H1 (cell line): Measurements from ENCODE around the gene CENPX. TPM values are rescaled to one million over a fixed set of nuclear protein-coding genes. Genes with fewer than 3 reads are reported as not detected.

Experiments
- ASH2L ChIP-seq: fragments of 200-600, 300-600 bp; sonication (generic); IDR thresholded peaks from one replicate; pipeline ENCODE4 v1.7.1; 2017; ENCODE audit warnings: low read length
- BCL11A ChIP-seq, 2 experiments: IDR thresholded peaks; one replicate each; pipeline ENCODE4 v1.6.1; 2011; ENCODE audit warnings: low read depth in 2 of 2, low read length in 2 of 2, mild to moderate bottlenecking in 2 of 2
- CBX5 ChIP-seq: fragments of 300-800, 300-1000 bp; sonication (generic); IDR thresholded peaks from 2 replicates; pipeline ENCODE4 v1.7.1; 2016; ENCODE audit warnings: antibody characterized with exemption, low read length, low read depth
- CHD7 ChIP-seq: fragments of 300-600 bp; sonication (generic); IDR thresholded peaks from 2 replicates; pipeline ENCODE4 v1.7.1; 2012; ENCODE audit warnings: low read length, moderate library complexity, mild to moderate bottlenecking, inconsistent platforms; ENCODE audit not compliant: insufficient replicate concordance
- EP300 ChIP-seq, 2 experiments: IDR thresholded peaks; 1 replicate in 1 of 2; 2 replicates in 1 of 2; pipeline ENCODE4 v1.6.1; 2011 to 2012; ENCODE audit warnings: low read depth in 2 of 2, low read length in 2 of 2, mild to moderate bottlenecking in 2 of 2, borderline replicate concordance in 1 of 2, inconsistent platforms in 1 of 2, moderate library complexity in 1 of 2
- JUN ChIP-seq: IDR thresholded peaks from 2 replicates; pipeline ENCODE4 v1.6.1; 2011; ENCODE audit warnings: low read depth, mild to moderate bottlenecking, improper control_type of control experiment, low read length
- KDM1A ChIP-seq: fragments of 200-600, 300-600 bp; sonication (generic); IDR thresholded peaks from 2 replicates; pipeline ENCODE4 v1.7.1; 2016; ENCODE audit warnings: mild to moderate bottlenecking, low read length, borderline replicate concordance
- RFX5 ChIP-seq: IDR thresholded peaks from 2 replicates; pipeline ENCODE4 v1.6.1; 2011; ENCODE audit warnings: low read depth, low read length, improper control_type of control experiment, borderline replicate concordance
- USF2 ChIP-seq: IDR thresholded peaks from 2 replicates; pipeline ENCODE4 v1.6.1; 2011; ENCODE audit warnings: low read length, improper control_type of control experiment
- polyA plus RNA-seq, 7 experiments: library from polyadenylated mRNA; depleted of rRNA in 3 of 7; stranded (reverse) in 5 of 7; unstranded in 2 of 7; fragments of >200 nt in 5 of 7; fragments of 200-250 nt in 2 of 7; gene quantifications; 1 replicate in 5 of 7; 2 replicates in 1 of 7; 4 replicates in 1 of 7; pipeline versions ENCODE4 v1.2.1 to v1.2.3, GENCODE V29; 2011 to 2013; ENCODE audit warnings: missing spikeins in 2 of 7, mixed read lengths in 2 of 7
- total RNA-seq: library from RNA; stranded (reverse); fragmentation: NEBNext Ultra II Directional; extraction: Animal tissue kit (Norgen Biotek cat#: 25700); gene quantifications from 2 replicates; pipeline ENCODE4 v1.2.1, GENCODE V29; 2021

The CENPX gene
- total and polyA plus RNA-seq, 2 of the 8 experiments (the other 6 are each of a cell fraction or from before 2014, with no cell fraction given), result 116 to 122 TPM

- TF ChIP-seq CBX5, result no peak
- no peak for TF ChIP-seq JUN
- no peak for TF ChIP-seq CHD7
- TF ChIP-seq RFX5, result no peak
- TF ChIP-seq ASH2L, result peak; percentile 89
- peak; percentile 94 for TF ChIP-seq USF2
- TF ChIP-seq BCL11A (IDR thresholded peaks at IDR 0.05; ENCODE audit: low read depth in 2 of 2, low read length in 2 of 2), result no peak
- no peak for TF ChIP-seq KDM1A
- TF ChIP-seq EP300 (IDR thresholded peaks at IDR 0.05; ENCODE audit: borderline replicate concordance in 1 of 2, low read depth in 2 of 2, low read length in 2 of 2), result peak in 1 of 2 experiments; percentile 73; a peak in 1 of 3 replicates
Observed at GRCh38 chr17:81977211-81977808, 45.4 kb downstream of the CENPX start, which contains the start of gene ASPSCR1 (continued).
